H54 (cell line): ENCODE results near the gene INTS12.

Source experiments
- DNase-seq: peaks from one replicate; pipeline ENCODE4 v3.0.0; 2011; ENCODE audit warnings: low spot score, mixed read lengths; ENCODE audit not compliant: insufficient read length
- FAIRE-seq: peaks from 3 replicates; lab custom pipeline; 2011; peaks lifted over from hg19 to GRCh38; lab: Jason Lieb, UNC
- POLR2A ChIP-seq: IDR thresholded peaks from 2 replicates; pipeline ENCODE4 v1.6.1; 2011; ENCODE audit warnings: low read depth, mild to moderate bottlenecking, low read length

Gene INTS12

GRCh38 chr4:105662935-105663675 is 45.4 kb downstream of the INTS12 start:
- DNase-seq (no peak), FAIRE-seq (no peak)
- no peak for TF ChIP-seq POLR2A

DNA sequence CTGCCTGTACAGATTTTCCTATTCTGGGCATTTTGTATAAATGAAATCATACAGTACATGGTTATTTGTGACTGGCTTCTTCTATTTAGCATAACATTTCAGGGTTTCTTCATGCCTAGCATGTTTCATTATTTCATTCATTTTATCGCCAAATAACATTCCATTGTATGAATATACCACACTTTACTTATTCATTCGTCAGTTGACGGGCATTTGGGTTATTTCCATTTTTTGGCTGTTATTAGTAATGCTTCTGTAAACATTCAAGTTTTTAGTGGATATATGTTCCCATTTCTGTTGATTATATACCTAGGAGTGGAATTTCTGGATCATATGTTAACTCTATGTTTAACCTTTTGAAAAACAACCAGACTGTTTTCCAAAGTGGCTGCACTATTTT is 47.5 kb downstream of the INTS12 start:
- TF ChIP-seq POLR2A, result no peak
- no peak for FAIRE-seq
- DNase-seq, result no peak

GRCh38 chr4:105659190-105659589 is 49.3 kb downstream of the INTS12 start:
- TF ChIP-seq POLR2A, result no peak
- DNase-seq, result no peak

GRCh38 chr4:105657117-105657765 is 51.2 kb downstream of the INTS12 start:
- DNase-seq (no peak), FAIRE-seq (no peak)
- no peak for TF ChIP-seq POLR2A

More at GRCh38 chr4:105659190-105659589, 49.3 kb downstream of the INTS12 start:
- FAIRE-seq, result no peak

DNA sequence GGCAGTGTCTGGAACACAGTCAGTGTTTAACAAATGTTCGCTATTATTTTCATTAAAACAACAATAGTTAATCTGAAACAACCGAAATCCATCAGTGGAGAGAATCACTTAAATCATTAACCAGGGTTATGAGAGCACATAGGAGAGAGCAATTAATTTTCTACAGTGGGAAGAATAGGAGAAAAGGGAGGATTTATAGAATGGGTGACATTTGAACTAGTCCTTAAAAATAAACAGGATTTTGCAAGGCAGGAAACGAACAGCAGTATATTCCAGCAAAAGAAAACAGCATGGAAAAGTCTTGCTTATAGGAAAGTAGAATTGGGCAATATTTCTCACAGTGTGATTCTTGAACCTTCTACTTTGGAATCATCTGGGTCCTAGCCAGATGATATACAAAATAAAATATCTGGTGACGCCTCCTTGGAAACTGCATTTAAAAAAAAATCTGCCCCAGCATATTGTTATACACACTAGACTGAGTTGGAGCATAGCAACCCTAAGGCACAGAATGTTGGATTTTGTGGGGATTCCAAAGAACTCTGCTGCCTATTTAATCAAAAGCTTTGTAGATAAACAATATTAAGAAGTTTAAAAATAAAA is 56.1 kb downstream of the INTS12 start:
- TF ChIP-seq POLR2A, result no peak
- DNase-seq, result no peak
- no peak for FAIRE-seq

GRCh38 chr4:105651884-105652283 is 56.6 kb downstream of the INTS12 start:
- no peak for DNase-seq
- TF ChIP-seq POLR2A, result no peak
- no peak for FAIRE-seq

DNA sequence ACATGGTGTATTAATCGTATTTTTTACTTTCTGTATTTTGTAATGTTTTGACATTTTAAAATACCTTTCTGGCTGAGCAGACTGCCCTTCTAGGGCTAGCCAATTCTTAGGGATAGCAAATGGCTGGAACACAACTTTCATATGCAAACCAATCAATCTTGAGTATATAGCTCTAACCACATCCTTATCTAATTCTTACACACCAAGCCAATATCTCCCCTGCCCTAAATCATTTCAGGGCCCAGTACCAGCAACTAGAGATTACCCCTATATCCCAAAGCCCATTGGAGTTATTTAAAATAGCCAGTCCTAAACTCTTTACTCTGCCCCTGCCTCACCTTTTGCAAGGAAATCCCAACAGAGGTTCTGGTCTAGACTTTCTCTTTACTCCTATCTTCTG is 58.3 kb downstream of the INTS12 start:
- FAIRE-seq, result no peak
- no peak for DNase-seq
- no peak for TF ChIP-seq POLR2A

- FAIRE-seq (no peak), DNase-seq (no peak)
- TF ChIP-seq POLR2A, result no peak
These were observed 63.0 kb downstream of the INTS12 start for GRCh38 chr4:105645440-105645839.

GRCh38 chr4:105644257-105644656 is 64.2 kb downstream of the INTS12 start:
- FAIRE-seq, result no peak
- no peak for DNase-seq
- no peak for TF ChIP-seq POLR2A

- DNase-seq (no peak), FAIRE-seq (no peak)
- TF ChIP-seq POLR2A, result no peak
These were observed 66.6 kb downstream of the INTS12 start for GRCh38 chr4:105641845-105642244.

DNA sequence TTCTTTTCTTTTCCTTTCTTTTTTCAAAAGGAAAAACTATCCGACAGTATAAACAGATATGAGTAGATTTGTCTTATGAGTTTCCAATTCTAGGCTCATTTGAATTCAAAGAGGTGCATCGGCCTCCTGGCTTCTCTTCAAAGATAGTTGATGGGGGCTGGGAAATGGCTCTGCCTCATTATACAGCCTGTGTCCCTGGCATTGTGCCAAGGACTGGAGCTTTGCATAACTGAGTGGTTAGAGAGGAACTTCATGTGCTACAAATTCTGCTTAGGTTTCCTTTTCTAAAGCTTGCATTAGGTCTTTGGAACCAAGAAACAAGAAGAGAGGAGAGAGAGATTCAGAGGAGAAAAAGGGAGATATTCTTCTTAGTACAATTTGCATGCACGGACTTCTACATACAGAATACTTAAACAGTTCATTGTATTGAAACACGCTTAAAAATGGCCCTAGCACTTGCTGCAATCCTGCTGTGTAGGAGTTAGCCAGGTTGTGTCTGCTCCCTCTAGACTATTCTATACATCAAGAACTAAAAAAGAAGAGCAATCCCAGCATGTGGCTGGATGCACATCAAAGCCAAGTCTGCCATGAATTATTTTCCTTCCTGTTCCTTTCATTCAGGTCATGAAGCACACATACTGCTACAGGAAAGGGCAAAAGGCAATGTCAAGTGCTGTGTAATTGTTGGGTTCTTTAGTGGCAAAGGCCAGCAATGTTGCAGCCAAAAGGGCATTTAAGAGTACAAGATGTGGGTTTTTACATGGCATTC is 70.9 kb downstream of the INTS12 start:
- no peak for TF ChIP-seq POLR2A
- FAIRE-seq, result no peak
- no peak for DNase-seq

GRCh38 chr4:105634402-105635080 is 73.9 kb downstream of the INTS12 start:
- no peak for FAIRE-seq
- no peak for TF ChIP-seq POLR2A
- no peak for DNase-seq

DNA sequence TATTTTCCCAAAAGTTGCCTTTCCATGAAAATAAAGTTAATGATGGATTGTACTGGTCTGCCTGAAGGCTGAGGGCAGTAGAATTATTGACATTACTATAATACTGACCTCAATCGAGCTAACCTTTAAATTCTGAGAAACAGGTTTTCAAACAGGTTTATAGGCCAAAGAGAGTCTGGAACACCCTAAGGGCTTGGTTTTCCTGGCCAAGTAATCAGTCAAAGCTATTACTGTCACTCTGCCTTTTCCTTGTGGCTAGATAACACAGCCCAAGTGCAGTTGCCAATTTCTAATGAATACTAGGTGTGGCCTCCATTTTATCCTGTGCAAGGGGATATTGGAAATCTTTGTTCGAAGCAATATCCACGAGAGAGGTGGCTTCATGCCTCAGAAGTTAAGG is 75.2 kb downstream of the INTS12 start:
- FAIRE-seq (no peak), DNase-seq (no peak)
- TF ChIP-seq POLR2A, result no peak
